Fibroblast of lung (primary cell): ENCODE data around the gene MTREX. TPM values are rescaled to one million over a fixed set of nuclear protein-coding genes. Genes with fewer than 3 reads are reported as not detected.

ENCODE experiments used
- DNase-seq, 2 donors: peaks; one replicate each; pipeline versions ENCODE4 v3.0.0 to v3.0.0-alpha.2; 2010; ENCODE audit warnings: low read depth in 2 of 2
- H2AFZ ChIP-seq: 2 replicates; pipeline ENCODE4 v1.5.1; 2012; ENCODE audit warnings: low read length, control low read depth, inconsistent platforms
- H3K27ac ChIP-seq: 2 replicates; pipeline ENCODE4 v1.5.1; 2011; ENCODE audit warnings: low read length, control low read depth; ENCODE audit not compliant: insufficient read depth
- H3K27me3 ChIP-seq: 2 replicates; pipeline ENCODE4 v1.5.1; 2011; ENCODE audit warnings: mild to moderate bottlenecking, low read length; ENCODE audit not compliant: control insufficient read depth, insufficient read depth
- H3K36me3 ChIP-seq: 2 replicates; pipeline ENCODE4 v1.5.1; 2011; ENCODE audit warnings: low read length; ENCODE audit not compliant: control insufficient read depth, insufficient read depth
- H3K4me1 ChIP-seq: 2 replicates; pipeline ENCODE4 v1.5.1; 2011; ENCODE audit warnings: low read length; ENCODE audit not compliant: control insufficient read depth, insufficient read depth; ENCODE audit errors: extremely low read depth
- H3K4me2 ChIP-seq: 2 replicates; pipeline ENCODE4 v1.5.1; 2011; ENCODE audit warnings: low read length, control low read depth; ENCODE audit not compliant: insufficient read depth; ENCODE audit errors: extremely low read depth
- H3K4me3 ChIP-seq, 4 experiments: fragments of 200-600 bp in 1 of 4; sonication (generic) in 1 of 4; replicated peaks in 1 of 4; 2 replicates each; pipeline ENCODE4 v1.5.1; 2011 to 2016; ENCODE audit warnings: low read length in 4 of 4, low read depth in 3 of 4, mild to moderate bottlenecking in 3 of 4, control low read depth in 2 of 4, inconsistent platforms in 1 of 4, mixed read lengths in 1 of 4; ENCODE audit not compliant: insufficient read depth in 1 of 4; ENCODE audit errors: control extremely low read depth in 1 of 4
- H3K79me2 ChIP-seq: 2 replicates; pipeline ENCODE4 v1.5.1; 2012; ENCODE audit warnings: mild to moderate bottlenecking, low read length, inconsistent platforms; ENCODE audit not compliant: control insufficient read depth, insufficient read depth
- H3K9ac ChIP-seq: 2 replicates; pipeline ENCODE4 v1.5.1; 2011; ENCODE audit warnings: mild to moderate bottlenecking, low read length, control low read depth; ENCODE audit not compliant: insufficient read depth
- H3K9me3 ChIP-seq: 2 replicates; pipeline ENCODE4 v1.5.1; 2012; ENCODE audit warnings: low read depth, low read length; ENCODE audit not compliant: control insufficient read depth, insufficient read depth
- H4K20me1 ChIP-seq: 2 replicates; pipeline ENCODE4 v1.5.1; 2011; ENCODE audit warnings: low read length; ENCODE audit not compliant: control insufficient read depth, insufficient read depth; ENCODE audit errors: extremely low read depth
- EZH2 ChIP-seq: IDR thresholded peaks from 2 replicates; pipeline ENCODE4 v1.5.1; 2012; ENCODE audit warnings: low read length, control low read depth, mild to moderate bottlenecking; ENCODE audit errors: missing control alignments
- polyA plus RNA-seq, 2 donors: library from polyadenylated mRNA; depleted of rRNA in 1 of 2; stranded (reverse) in 1 of 2; unstranded in 1 of 2; fragments of >200 nt; gene quantifications; 2 replicates each; pipeline ENCODE4 v1.2.1, GENCODE V29; 2011 to 2012; ENCODE audit warnings: missing spikeins in 1 of 2
- total RNA-seq: library from RNA; depleted of rRNA; stranded (reverse); fragments of >200 nt; gene quantifications from 2 replicates; pipeline ENCODE4 v1.2.1, GENCODE V29; 2014
- TF ChIP-seq, protein P1 (sequence below), 2 donors: IDR thresholded peaks in 1 of 2; conservative IDR thresholded peaks in 1 of 2; 1 replicate in 1 of 2; 2 replicates in 1 of 2; pipeline ENCODE4 v1.5.1; 2011 to 2012; ENCODE audit warnings: low read length in 2 of 2, control low read depth in 1 of 2, inconsistent platforms in 1 of 2, low read depth in 1 of 2, mild to moderate bottlenecking in 1 of 2

Gene MTREX
- total and polyA plus RNA-seq, 2 donors (not counting 1 experiment from before 2014, with no cell fraction given), result 54.1 to 85.7 TPM

DNA sequence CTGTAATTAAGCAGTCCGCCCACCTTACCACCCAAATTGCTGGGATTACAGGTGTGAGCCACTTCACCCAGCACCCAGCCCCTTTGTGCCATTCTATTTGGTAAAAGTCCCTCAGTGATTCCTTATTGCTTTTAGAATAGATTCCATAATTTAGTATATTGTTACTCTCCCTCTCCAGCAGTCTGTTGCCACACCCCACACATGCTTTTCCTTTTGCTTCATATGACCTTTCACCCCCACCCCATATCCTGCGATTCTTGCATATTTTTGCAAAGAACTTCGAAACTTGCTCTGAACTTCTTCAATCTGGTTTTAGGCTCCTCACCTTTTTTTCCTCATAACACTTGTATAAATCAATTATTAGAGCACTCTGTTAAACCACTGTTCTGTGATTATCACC is 100.2 kb downstream of the MTREX start:
- H4K20me1 ChIP-seq, result no peaks in the 10 kb centered on the region
- H3K79me2 ChIP-seq, result no peaks in the 10 kb centered on the region
- H3K27me3 ChIP-seq, result no peaks in the 10 kb centered on the region
- no peak overlapping the region for H3K27ac ChIP-seq
- H3K4me3 ChIP-seq, result no peak overlapping the region
- H3K4me1 ChIP-seq, result peaks cover 9% of the 10 kb centered on the region
- H3K9ac ChIP-seq, result no peak overlapping the region
- H2AFZ ChIP-seq, result no peak overlapping the region
- no peaks in the 10 kb centered on the region for H3K9me3 ChIP-seq
- no peak overlapping the region for H3K4me2 ChIP-seq
- no peak for DNase-seq
- TF ChIP-seq, protein P1, sequence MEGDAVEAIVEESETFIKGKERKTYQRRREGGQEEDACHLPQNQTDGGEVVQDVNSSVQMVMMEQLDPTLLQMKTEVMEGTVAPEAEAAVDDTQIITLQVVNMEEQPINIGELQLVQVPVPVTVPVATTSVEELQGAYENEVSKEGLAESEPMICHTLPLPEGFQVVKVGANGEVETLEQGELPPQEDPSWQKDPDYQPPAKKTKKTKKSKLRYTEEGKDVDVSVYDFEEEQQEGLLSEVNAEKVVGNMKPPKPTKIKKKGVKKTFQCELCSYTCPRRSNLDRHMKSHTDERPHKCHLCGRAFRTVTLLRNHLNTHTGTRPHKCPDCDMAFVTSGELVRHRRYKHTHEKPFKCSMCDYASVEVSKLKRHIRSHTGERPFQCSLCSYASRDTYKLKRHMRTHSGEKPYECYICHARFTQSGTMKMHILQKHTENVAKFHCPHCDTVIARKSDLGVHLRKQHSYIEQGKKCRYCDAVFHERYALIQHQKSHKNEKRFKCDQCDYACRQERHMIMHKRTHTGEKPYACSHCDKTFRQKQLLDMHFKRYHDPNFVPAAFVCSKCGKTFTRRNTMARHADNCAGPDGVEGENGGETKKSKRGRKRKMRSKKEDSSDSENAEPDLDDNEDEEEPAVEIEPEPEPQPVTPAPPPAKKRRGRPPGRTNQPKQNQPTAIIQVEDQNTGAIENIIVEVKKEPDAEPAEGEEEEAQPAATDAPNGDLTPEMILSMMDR (conservative IDR thresholded peaks at IDR 0.05 in 1 of 2, IDR thresholded peaks at IDR 0.05 in 1 of 2; ENCODE audit: low read depth in 1 of 2, low read length in 2 of 2), result no peak
- no peak for TF ChIP-seq EZH2
- H3K36me3 ChIP-seq, result no peaks in the 10 kb centered on the region

DNA sequence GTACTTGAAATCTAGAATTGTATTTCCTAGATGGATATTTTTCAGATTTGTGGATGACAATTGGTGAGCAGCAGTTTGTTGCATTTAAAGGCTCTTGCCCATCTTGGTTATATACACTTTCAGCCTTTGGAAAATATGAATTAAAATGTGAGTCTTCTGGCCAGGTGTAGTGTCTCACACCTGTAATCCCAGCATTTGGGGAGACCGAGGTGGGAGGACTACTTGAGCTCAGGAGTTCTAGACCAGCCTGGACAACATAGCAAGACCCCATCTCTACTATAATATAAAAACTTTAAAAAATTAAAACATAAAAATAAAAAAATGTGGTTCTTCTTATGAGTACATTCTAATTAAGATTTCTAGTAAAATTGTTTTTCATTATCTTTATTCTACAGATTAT is 102.0 kb downstream of the MTREX start:
- Histone ChIP-seq H3K9me3 (no peaks in the 10 kb centered on the region), H3K4me2 (no peak overlapping the region), H2AFZ (no peak overlapping the region), H3K79me2 (no peaks in the 10 kb centered on the region), H4K20me1 (no peaks in the 10 kb centered on the region), H3K36me3 (no peaks in the 10 kb centered on the region), H3K9ac (no peak overlapping the region), H3K4me1 (peaks cover 9% of the 10 kb centered on the region), H3K4me3 (no peak overlapping the region), H3K27ac (no peak overlapping the region), H3K27me3 (no peaks in the 10 kb centered on the region)
- no peak for DNase-seq
- no peak for TF ChIP-seq EZH2
- TF ChIP-seq, protein P1 (conservative IDR thresholded peaks at IDR 0.05 in 1 of 2, IDR thresholded peaks at IDR 0.05 in 1 of 2; ENCODE audit: low read depth in 1 of 2, low read length in 2 of 2), result no peak

DNA sequence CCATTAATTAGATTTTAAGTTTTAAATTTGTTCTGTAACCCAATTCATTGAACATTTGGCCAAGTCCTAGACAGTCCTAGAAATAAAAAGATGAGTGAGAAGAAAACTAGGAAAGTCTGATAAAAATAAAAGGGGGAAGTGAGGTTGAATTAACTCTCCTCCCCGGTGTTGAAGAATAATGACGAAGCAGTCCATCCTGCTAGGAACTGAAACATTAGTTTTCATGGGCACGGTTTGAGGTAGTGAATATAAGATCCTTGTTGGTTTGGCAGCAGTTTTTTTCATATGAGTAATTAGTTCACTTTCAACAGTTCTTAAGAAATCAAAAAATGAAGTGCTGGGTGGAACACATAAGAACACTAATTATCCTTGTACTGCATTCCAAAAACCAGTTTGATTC is 103.1 kb downstream of the MTREX start:
- TF ChIP-seq EZH2, result no peak
- TF ChIP-seq, protein P1 (conservative IDR thresholded peaks at IDR 0.05 in 1 of 2, IDR thresholded peaks at IDR 0.05 in 1 of 2; ENCODE audit: low read depth in 1 of 2, low read length in 2 of 2), result no peak
- no peak for DNase-seq
- H3K27ac ChIP-seq, result no peak overlapping the region
- no peak overlapping the region for H3K4me3 ChIP-seq
- H3K9ac ChIP-seq, result no peak overlapping the region
- H4K20me1 ChIP-seq, result no peaks in the 10 kb centered on the region
- peaks cover 9% of the 10 kb centered on the region for H3K4me1 ChIP-seq
- H3K36me3 ChIP-seq, result no peaks in the 10 kb centered on the region
- H3K4me2 ChIP-seq, result no peak overlapping the region
- H3K79me2 ChIP-seq, result no peaks in the 10 kb centered on the region
- no peaks in the 10 kb centered on the region for H3K27me3 ChIP-seq
- H3K9me3 ChIP-seq, result no peaks in the 10 kb centered on the region
- no peak overlapping the region for H2AFZ ChIP-seq
